HG02763 (cell line): ENCODE data around the gene AJAP1.

ENCODE experiments used
- ATAC-seq: cut with Tn5 transposase; IDR thresholded peaks from one replicate; pipeline ENCODE4 v1.9.1; 2021; ENCODE audit warnings: mild to moderate bottlenecking, moderate library complexity; ENCODE audit not compliant: unreplicated experiment

Gene AJAP1

GRCh38 chr1:4697801-4698200 is 43.4 kb downstream of the AJAP1 start:
- ATAC-seq: no peak

- no peak for ATAC-seq
These were observed 44.5 kb downstream of the AJAP1 start for GRCh38 chr1:4698911-4699310.

- ATAC-seq: no peak
These were observed 45.2 kb downstream of the AJAP1 start for GRCh38 chr1:4699376-4700301.

GRCh38 chr1:4700801-4701200 is 46.4 kb downstream of the AJAP1 start:
- ATAC-seq: no peak

- ATAC-seq: no peak
These were observed 46.9 kb downstream of the AJAP1 start for GRCh38 chr1:4701276-4701675.

- ATAC-seq: no peak
These were observed 48.1 kb downstream of the AJAP1 start for GRCh38 chr1:4702464-4702863.

- ATAC-seq: no peak
These were observed 48.5 kb downstream of the AJAP1 start for GRCh38 chr1:4702932-4703331.

GRCh38 chr1:4703646-4704045 is 49.2 kb downstream of the AJAP1 start:
- no peak for ATAC-seq

- no peak for ATAC-seq
These were observed 54.6 kb downstream of the AJAP1 start for GRCh38 chr1:4708840-4709507.

- no peak for ATAC-seq
These were observed 55.2 kb downstream of the AJAP1 start for GRCh38 chr1:4709641-4710040.

GRCh38 chr1:4710592-4711415 is 56.4 kb downstream of the AJAP1 start:
- no peak for ATAC-seq

GRCh38 chr1:4711416-4712275 is 57.2 kb downstream of the AJAP1 start:
- ATAC-seq: no peak

- ATAC-seq: no peak
These were observed 59.3 kb downstream of the AJAP1 start for GRCh38 chr1:4713669-4714068.

GRCh38 chr1:4716406-4716805 is 62.0 kb downstream of the AJAP1 start:
- ATAC-seq: no peak

GRCh38 chr1:4718071-4718470 is 63.7 kb downstream of the AJAP1 start:
- ATAC-seq: no peak

- no peak for ATAC-seq
These were observed 68.7 kb downstream of the AJAP1 start for GRCh38 chr1:4723106-4723505.

- no peak for ATAC-seq
These were observed 69.6 kb downstream of the AJAP1 start for GRCh38 chr1:4724001-4724400.

GRCh38 chr1:4724695-4725250 is 70.4 kb downstream of the AJAP1 start:
- no peak for ATAC-seq

- no peak for ATAC-seq
These were observed 71.0 kb downstream of the AJAP1 start for GRCh38 chr1:4725416-4725815.
